H1 (cell line): Measurements from ENCODE around the gene SDHAF2. TPM values are rescaled to one million over a fixed set of nuclear protein-coding genes. Genes with fewer than 3 reads are reported as not detected.

ENCODE experiments used
- CTCF ChIA-PET: fragments of 300-600 bp; sonication (Branson Sonifier 250); formaldehyde crosslinking; loops from one replicate; lab custom pipeline; 2021; ENCODE audit not compliant: partially characterized antibody; lab: Charles Lee
- POLR2A ChIA-PET: fragments of 300-600 bp; sonication (Branson Sonifier 250); formaldehyde crosslinking; loops from one replicate; lab custom pipeline; 2021; ENCODE audit warnings: inconsistent platforms; ENCODE audit not compliant: partially characterized antibody; lab: Charles Lee
- DNase-seq, 2 experiments: peaks; one replicate each; pipeline versions ENCODE4 v3.0.0 to v3.0.0-alpha.2; 2010 to 2022; ENCODE audit warnings: low spot score in 2 of 2, low read depth in 1 of 2, mixed read lengths in 1 of 2
- FAIRE-seq: peaks from 2 replicates; lab custom pipeline; 2011; peaks lifted over from hg19 to GRCh38; lab: Jason Lieb, UNC
- H2AFZ ChIP-seq: 2 replicates; pipeline ENCODE4 v1.8.1; 2012; ENCODE audit warnings: low read length, inconsistent platforms
- H2AK5ac ChIP-seq: 2 replicates; pipeline ENCODE4 v1.6.1; 2013; ENCODE audit warnings: low read depth, low read length
- H2BK120ac ChIP-seq: replicated peaks from 2 replicates; pipeline ENCODE3; 2013; ENCODE audit warnings: low read depth, low read length, inconsistent platforms
- H2BK12ac ChIP-seq: 2 replicates; pipeline ENCODE4 v1.6.1; 2013; ENCODE audit warnings: low read depth, low read length
- H2BK15ac ChIP-seq: 2 replicates; pipeline ENCODE4 v1.6.1; 2013; ENCODE audit warnings: low read length
- H2BK20ac ChIP-seq: 2 replicates; pipeline ENCODE4 v1.6.1; 2013; ENCODE audit warnings: low read length
- H2BK5ac ChIP-seq: 2 replicates; pipeline ENCODE4 v1.6.1; 2013; ENCODE audit warnings: low read depth, low read length
- H3K14ac ChIP-seq: 2 replicates; pipeline ENCODE4 v1.6.1; 2013; ENCODE audit warnings: inconsistent platforms; ENCODE audit not compliant: insufficient read length
- H3K18ac ChIP-seq: 2 replicates; pipeline ENCODE4 v1.6.1; 2013; ENCODE audit warnings: low read length; ENCODE audit errors: extremely low read depth
- H3K23ac ChIP-seq: 2 replicates; pipeline ENCODE4 v1.6.1; 2013; ENCODE audit warnings: inconsistent platforms; ENCODE audit not compliant: insufficient read length
- H3K23me2 ChIP-seq: 2 replicates; pipeline ENCODE4 v1.6.1; 2013; ENCODE audit warnings: low read depth, low read length
- H3K27ac ChIP-seq: 2 replicates; pipeline ENCODE4 v1.6.1; 2011; ENCODE audit warnings: low read depth, low read length, inconsistent platforms
- H3K27me3 ChIP-seq, 4 experiments: replicated peaks in 1 of 4; 1 replicate in 1 of 4; 2 replicates in 3 of 4; pipeline versions ENCODE4 v1.6.1 to v1.8.1; 2011 to 2013; ENCODE audit warnings: low read length in 3 of 4, mild to moderate bottlenecking in 3 of 4, inconsistent platforms in 2 of 4, mixed read lengths in 2 of 4, moderate library complexity in 1 of 4; ENCODE audit not compliant: control insufficient read depth in 3 of 4, insufficient read depth in 3 of 4; ENCODE audit errors: extremely low read depth in 1 of 4
- H3K36me3 ChIP-seq, 4 experiments: 2 replicates each; pipeline versions ENCODE4 v1.6.1 to v1.8.1; 2011 to 2013; ENCODE audit warnings: mild to moderate bottlenecking in 4 of 4, low read length in 3 of 4, moderate library complexity in 2 of 4, control low read depth in 1 of 4, inconsistent platforms in 1 of 4; ENCODE audit not compliant: insufficient read depth in 4 of 4, control insufficient read depth in 2 of 4
- H3K4ac ChIP-seq: replicated peaks from 2 replicates; pipeline ENCODE3; 2013; ENCODE audit warnings: low read length, low read depth, mixed read lengths, inconsistent platforms; ENCODE audit not compliant: insufficient read length
- H3K4me1 ChIP-seq, 4 experiments: replicated peaks in 1 of 4; 1 replicate in 1 of 4; 2 replicates in 3 of 4; pipeline versions ENCODE4 v1.6.1 to v1.8.1; 2011 to 2013; ENCODE audit warnings: low read length in 3 of 4, inconsistent platforms in 2 of 4, mixed read lengths in 1 of 4; ENCODE audit not compliant: insufficient read depth in 4 of 4, control insufficient read depth in 3 of 4
- H3K4me2 ChIP-seq, 2 experiments: 2 replicates each; pipeline versions ENCODE4 v1.6.1 to v1.8.1; 2011 to 2013; ENCODE audit warnings: low read depth in 2 of 2, low read length in 2 of 2, control low read depth in 1 of 2, inconsistent platforms in 1 of 2, mild to moderate bottlenecking in 1 of 2; ENCODE audit not compliant: insufficient read depth in 1 of 2
- H3K4me3 ChIP-seq, 4 experiments: fragments of 200-600, 300-600 bp in 1 of 4; sonication (generic), shearing (Covaris generic), sonication (Bioruptor Twin) in 1 of 4; 2 replicates each; pipeline versions ENCODE4 v1.5.1 to v1.8.1; 2011 to 2016; ENCODE audit warnings: low read length in 4 of 4, low read depth in 3 of 4, control low read depth in 2 of 4, inconsistent platforms in 2 of 4, mild to moderate bottlenecking in 2 of 4, mixed read lengths in 1 of 4, moderate library complexity in 1 of 4; ENCODE audit not compliant: insufficient read depth in 2 of 4; ENCODE audit errors: extremely low read depth in 1 of 4
- H3K56ac ChIP-seq: replicated peaks from 2 replicates; pipeline ENCODE3; 2013; ENCODE audit warnings: low read depth, mild to moderate bottlenecking, mixed read lengths, low read length, inconsistent platforms; ENCODE audit not compliant: insufficient read length
- H3K79me1 ChIP-seq: 2 replicates; pipeline ENCODE4 v1.6.1; 2013; ENCODE audit warnings: low read depth, low read length, control low read depth
- H3K79me2 ChIP-seq, 2 experiments: 2 replicates each; pipeline versions ENCODE4 v1.6.1 to v1.8.1; 2012 to 2013; ENCODE audit warnings: low read length in 2 of 2, mild to moderate bottlenecking in 2 of 2, inconsistent platforms in 1 of 2; ENCODE audit not compliant: insufficient read depth in 2 of 2, control insufficient read depth in 1 of 2
- H3K9ac ChIP-seq, 4 experiments: replicated peaks in 1 of 4; 1 replicate in 1 of 4; 2 replicates in 3 of 4; pipeline versions ENCODE4 v1.6.1 to v1.8.1; 2011 to 2013; ENCODE audit warnings: low read depth in 3 of 4, low read length in 3 of 4, control low read depth in 2 of 4, mild to moderate bottlenecking in 2 of 4, moderate library complexity in 2 of 4, inconsistent platforms in 1 of 4; ENCODE audit errors: extremely low read depth in 1 of 4
- H3K9me3 ChIP-seq, 2 experiments: 2 replicates each; pipeline versions ENCODE4 v1.6.1 to v1.8.1; 2012 to 2013; ENCODE audit warnings: mild to moderate bottlenecking in 2 of 2, moderate library complexity in 2 of 2, control low read depth in 1 of 2, inconsistent platforms in 1 of 2, low read depth in 1 of 2, low read length in 1 of 2, mixed read lengths in 1 of 2; ENCODE audit not compliant: insufficient read depth in 2 of 2
- H4K20me1 ChIP-seq, 2 experiments: replicated peaks in 1 of 2; 2 replicates each; pipeline versions ENCODE3 to v1.8.1; 2011 to 2013; ENCODE audit warnings: inconsistent platforms in 2 of 2, low read length in 2 of 2, mild to moderate bottlenecking in 1 of 2; ENCODE audit not compliant: insufficient read depth in 2 of 2, control insufficient read depth in 1 of 2
- H4K5ac ChIP-seq: 2 replicates; pipeline ENCODE4 v1.6.1; 2013; ENCODE audit warnings: low read length, low read depth, mixed read lengths, inconsistent platforms; ENCODE audit not compliant: insufficient read length
- H4K8ac ChIP-seq: 2 replicates; pipeline ENCODE4 v1.8.0; 2013; ENCODE audit warnings: mild to moderate bottlenecking, moderate library complexity, low read length, inconsistent platforms; ENCODE audit not compliant: insufficient read depth; ENCODE audit errors: extremely low read depth
- H4K91ac ChIP-seq: replicated peaks from 2 replicates; pipeline ENCODE3; 2013; ENCODE audit warnings: low read length, mixed read lengths, inconsistent platforms; ENCODE audit not compliant: insufficient read length
- ATF3 ChIP-seq: IDR thresholded peaks from 2 replicates; pipeline ENCODE4 v1.6.1; 2011; ENCODE audit warnings: low read depth, mild to moderate bottlenecking, low read length; ENCODE audit not compliant: insufficient read depth
- USF2 ChIP-seq: IDR thresholded peaks from 2 replicates; pipeline ENCODE4 v1.6.1; 2011; ENCODE audit warnings: low read length, improper control_type of control experiment
- WGBS, 2 experiments: shearing (Covaris generic) in 1 of 2; methylation state at CpG; one replicate each; pipeline versions ENCODE4 v1.1.6 to v1.1.7; 2013 to 2015; ENCODE audit warnings: low lambda C conversion rate in 2 of 2, mixed read lengths in 2 of 2, inconsistent platforms in 1 of 2, low coverage in 1 of 2, missing lambda C conversion rate in 1 of 2; ENCODE audit not compliant: insufficient replicate concordance in 2 of 2, insufficient coverage in 1 of 2, insufficient read length in 1 of 2; ENCODE audit errors: extremely low coverage in 1 of 2, missing lambda C conversion rate in 1 of 2; 5-methylcytosine and 5-hydroxymethylcytosine counted together
- polyA plus RNA-seq, 7 experiments: library from polyadenylated mRNA; depleted of rRNA in 3 of 7; stranded (reverse) in 5 of 7; unstranded in 2 of 7; fragments of >200 nt in 5 of 7; fragments of 200-250 nt in 2 of 7; gene quantifications; 1 replicate in 5 of 7; 2 replicates in 1 of 7; 4 replicates in 1 of 7; pipeline versions ENCODE4 v1.2.1 to v1.2.3, GENCODE V29; 2011 to 2013; ENCODE audit warnings: missing spikeins in 2 of 7, mixed read lengths in 2 of 7
- total RNA-seq: library from RNA; stranded (reverse); fragmentation: NEBNext Ultra II Directional; extraction: Animal tissue kit (Norgen Biotek cat#: 25700); gene quantifications from 2 replicates; pipeline ENCODE4 v1.2.1, GENCODE V29; 2021

SDHAF2 gene
- total and polyA plus RNA-seq, 2 of the 8 experiments (the other 6 are each of a cell fraction or from before 2014, with no cell fraction given): 41.0 to 114 TPM

GRCh38 chr11:61485080-61485479 lies 55.2 kb downstream of the SDHAF2 start:
- Histone ChIP-seq H2AFZ (no peak overlapping the region), H4K5ac (no peak overlapping the region), H3K4ac (no peak overlapping the region), H3K4me2 (no peak overlapping the region), H2BK12ac (peak overlapping the region; percentile 27; the same call in 1 of the 2 replicates), H3K27ac (no peak overlapping the region), H4K8ac (no peak overlapping the region), H3K4me3 (no peak overlapping the region), H3K9ac (no peak overlapping the region), H4K20me1 (no peaks in the 10 kb centered on the region), H2BK20ac (no peak overlapping the region), H3K9me3 (no peaks in the 10 kb centered on the region), H3K23ac (no peak overlapping the region), H3K79me1 (no peaks in the 10 kb centered on the region), H3K36me3 (no peaks in the 10 kb centered on the region; a peak in 1 of 8 replicates), H2BK15ac (no peak overlapping the region), H3K27me3 (0 out of 7 replicates have a peak, but pooled peaks cover 0 to under 1% (median 0%) of the 10 kb centered on the region in 4 experiments), H2BK120ac (no peak overlapping the region), H4K91ac (no peak overlapping the region), H3K14ac (no peak overlapping the region), H3K4me1 (peaks cover 0 to 33% (median 25%) of the 10 kb centered on the region in 4 experiments; a peak in 6 of 7 replicates), H2BK5ac (peak overlapping the region; percentile 71; the same call in 1 of the 2 replicates), H2AK5ac (no peak overlapping the region), H3K56ac (no peak overlapping the region), H3K23me2 (no peaks in the 10 kb centered on the region; the same call in 1 of the 2 replicates), H3K79me2 (no peaks in the 10 kb centered on the region), H3K18ac (no peak overlapping the region; the same call in 1 of the 2 replicates)
- TF ChIP-seq ATF3 (no peak), USF2 (no peak)
- POLR2A ChIA-PET: interaction anchor here (1.5 to 1.6 kb wide), 2 partner anchors 9 to 14 kb away, joined by 4 to 6 read pairs; no protein-coding TSS in a partner anchor
- no peak for FAIRE-seq
- CTCF ChIA-PET: interaction anchor here (0.8 to 57.8 kb wide), 7 partner anchors 7 to 82 kb away, joined by 3 to 2106 read pairs (median 9); partner anchors contain the start of gene LRRC10B
- DNase-seq: no peak
- WGBS, 2 experiments: 89% methylated on average over 11 of the region's 11 CpGs; no CpG with 5 or more reads in 1 of the 2 experiments
